Stimulated activated CD4-positive, alpha-beta T cell treated with anti-CD3 and anti-CD28 coated beads, Interleukin-15, amount 100 ng/mL, for 1 hour (primary cell): ENCODE results near the gene TTC7B.
"Not testable (repeated sequence)": the region's sequence is repeated elsewhere in the genome, so short reads cannot be mapped to it uniquely, and the experiment has no call there.

Source experiments
- DNase-seq, 2 donors: peaks; one replicate each; pipeline ENCODE4 v3.0.0-alpha.2; 2020; ENCODE audit warnings: low read depth in 1 of 2, low spot score in 1 of 2

Gene TTC7B

DNA sequence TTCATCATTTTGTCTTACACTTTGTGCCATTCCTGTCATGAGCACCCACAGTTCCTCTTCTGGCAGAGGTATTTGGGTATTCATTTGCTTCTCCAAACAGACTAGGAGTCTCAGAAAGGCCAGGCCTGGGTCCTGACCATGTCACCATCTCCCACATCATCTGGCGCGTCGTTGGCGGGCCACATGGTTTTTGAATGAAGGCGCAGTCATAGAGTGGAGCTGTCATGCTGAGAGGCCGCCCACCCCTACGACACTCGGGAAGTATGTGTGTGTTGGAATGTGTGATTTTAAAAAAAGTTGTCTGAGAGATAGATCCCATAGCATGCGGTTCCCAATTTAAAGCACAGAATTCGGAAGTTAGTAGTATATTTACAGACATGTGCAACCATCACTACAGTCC is 15.6 kb upstream of the TTC7B start:
- DNase-seq, result no peak

DNA sequence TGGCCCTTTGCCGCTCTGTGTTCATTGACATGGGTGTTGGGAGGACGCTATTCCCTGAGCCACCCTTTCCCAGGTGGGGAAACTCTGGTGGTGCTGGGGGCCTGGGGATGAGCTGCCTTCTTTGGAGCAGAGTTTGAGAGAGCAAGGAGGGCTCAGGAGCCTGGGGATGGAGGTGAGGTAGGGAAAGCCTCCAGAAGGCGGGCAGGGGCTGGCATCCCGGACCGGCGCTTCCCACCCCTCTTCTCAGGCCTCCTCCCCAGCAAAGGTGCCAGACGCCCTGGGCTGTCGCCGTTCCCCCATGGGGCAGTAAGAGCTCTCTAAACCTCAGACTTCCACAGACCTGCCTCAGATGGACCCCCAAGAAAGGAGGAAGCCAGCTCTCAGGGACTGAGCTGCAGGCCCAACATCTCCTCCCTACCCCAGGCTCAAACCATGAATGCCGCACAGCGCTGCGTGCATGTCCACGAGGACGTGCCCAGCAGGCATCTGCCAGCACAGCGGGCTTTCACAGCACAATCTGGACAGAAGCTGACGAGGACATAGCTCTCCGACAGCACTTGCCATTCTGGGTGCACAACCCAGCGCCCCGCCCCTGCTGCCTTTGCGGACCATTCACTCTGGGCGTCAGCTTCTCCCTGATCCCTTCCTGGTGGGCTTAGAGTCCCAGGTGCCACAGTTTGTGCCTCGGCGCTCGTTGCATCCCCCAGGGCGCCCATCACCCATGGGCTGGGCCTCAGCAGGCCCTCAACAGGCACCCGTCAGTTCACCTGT is 14.9 kb upstream of the TTC7B start:
- DNase-seq, result no peak

- DNase-seq, result no peak
Observed at GRCh38 chr14:90829677-90830076, 13.4 kb upstream of the TTC7B start.

GRCh38 chr14:90828642-90829487 is 12.6 kb upstream of the TTC7B start:
- no peak for DNase-seq

- peak; percentile 81 to 90 for DNase-seq
Observed at GRCh38 chr14:90827919-90828610, 11.8 kb upstream of the TTC7B start.

GRCh38 chr14:90823542-90823941 is 7.3 kb upstream of the TTC7B start:
- DNase-seq, result not testable (repeated sequence)

DNA sequence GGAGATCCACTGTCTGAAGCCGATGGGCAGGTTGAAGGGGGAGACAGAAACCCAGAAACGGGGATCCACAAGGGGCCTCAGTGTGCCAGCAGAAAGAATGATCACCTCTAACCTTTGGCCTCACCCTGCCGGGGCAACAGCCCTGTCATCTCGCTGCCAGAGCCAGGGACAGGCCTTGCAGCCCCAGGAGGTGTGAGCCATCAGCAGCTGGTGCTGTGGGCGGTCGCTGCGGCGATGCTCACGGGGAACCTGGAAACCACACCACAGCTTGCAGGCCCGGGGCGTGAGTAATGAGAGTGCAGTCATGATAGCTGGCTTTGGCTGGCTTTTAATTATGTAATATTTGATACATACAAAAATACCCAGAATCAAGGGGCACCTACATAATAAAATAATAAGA is 4.7 kb upstream of the TTC7B start:
- DNase-seq, result peak; percentile 39 to 59

GRCh38 chr14:90819734-90820393 is 3.6 kb upstream of the TTC7B start:
- DNase-seq, result no peak

GRCh38 chr14:90818715-90819114 is 2.5 kb upstream of the TTC7B start:
- no peak for DNase-seq

DNA sequence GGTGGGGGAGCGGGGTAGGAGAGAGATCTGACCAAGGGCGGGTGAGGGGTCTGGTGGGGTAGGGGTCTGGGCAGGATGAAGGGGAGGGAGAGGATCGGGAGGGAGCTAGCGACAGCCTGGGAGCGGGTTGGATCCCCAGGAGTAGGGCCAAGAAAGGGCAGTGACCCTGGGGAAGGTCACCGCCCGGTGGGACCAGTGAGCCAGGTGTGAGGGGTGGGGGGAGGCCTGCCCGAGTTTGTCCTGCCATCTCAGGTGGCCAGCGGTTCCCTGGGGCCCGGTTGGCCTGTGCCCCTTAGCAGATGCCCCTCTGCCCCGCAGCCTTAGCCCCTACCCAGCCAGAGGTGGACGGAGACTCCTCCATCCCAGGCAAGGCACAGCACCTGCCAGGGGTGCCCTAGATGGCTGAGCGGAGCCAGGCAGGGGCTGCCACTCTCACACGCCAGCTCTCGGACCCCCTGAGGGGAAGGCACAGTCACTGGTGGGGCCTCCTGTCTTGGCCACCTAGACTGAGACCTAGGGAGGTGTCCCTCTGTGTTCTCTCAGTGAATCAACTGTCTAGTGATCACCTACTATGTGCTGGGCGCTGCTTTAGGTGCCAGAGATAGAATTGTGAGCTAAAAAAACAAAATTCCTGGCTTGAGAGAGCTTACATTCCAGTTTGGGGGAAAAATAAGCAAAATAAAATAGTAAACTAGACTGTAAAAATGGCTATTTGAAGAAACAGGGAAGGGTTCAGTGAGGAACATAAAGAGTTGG is 629 bp upstream of the TTC7B start:
- DNase-seq, result no peak

GRCh38 chr14:90815572-90815821 is 733 bp downstream of the TTC7B start:
- DNase-seq, result no peak

DNA sequence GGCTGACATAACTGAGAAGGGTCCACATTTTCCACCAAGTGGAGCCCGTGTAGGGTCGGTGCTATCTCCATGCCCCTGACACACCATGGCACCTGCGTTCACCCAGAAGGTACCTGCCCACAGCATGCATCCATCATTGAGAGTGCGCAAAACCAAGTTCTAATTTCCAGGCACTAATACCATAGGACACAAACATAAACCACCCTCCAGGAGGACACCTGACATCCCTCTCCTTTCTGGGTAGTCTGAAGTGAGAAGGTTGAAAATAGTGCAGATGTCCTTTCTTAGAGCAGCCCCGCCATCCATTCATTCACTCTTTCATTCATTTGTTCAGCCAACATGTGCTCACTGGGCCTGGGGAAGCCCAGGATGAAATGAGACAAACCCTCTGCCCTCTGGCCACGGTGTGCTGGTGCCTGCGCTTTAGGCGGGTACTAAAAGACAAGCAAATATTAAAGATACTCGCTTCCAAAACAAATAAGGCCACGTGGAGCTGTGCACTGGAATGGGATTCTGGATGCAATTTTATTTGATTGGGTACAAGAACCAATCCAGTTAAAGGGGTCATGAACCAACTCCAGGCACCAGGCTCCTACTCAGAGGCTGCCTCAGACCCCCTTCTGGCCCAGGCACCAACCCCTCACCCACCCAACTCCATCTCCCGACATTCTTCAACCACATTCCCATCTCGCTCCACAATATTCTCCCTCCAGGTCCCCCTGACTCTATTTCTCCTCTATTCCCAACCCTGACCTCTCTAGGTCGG is 1.2 kb downstream of the TTC7B start:
- DNase-seq, result no peak

DNA sequence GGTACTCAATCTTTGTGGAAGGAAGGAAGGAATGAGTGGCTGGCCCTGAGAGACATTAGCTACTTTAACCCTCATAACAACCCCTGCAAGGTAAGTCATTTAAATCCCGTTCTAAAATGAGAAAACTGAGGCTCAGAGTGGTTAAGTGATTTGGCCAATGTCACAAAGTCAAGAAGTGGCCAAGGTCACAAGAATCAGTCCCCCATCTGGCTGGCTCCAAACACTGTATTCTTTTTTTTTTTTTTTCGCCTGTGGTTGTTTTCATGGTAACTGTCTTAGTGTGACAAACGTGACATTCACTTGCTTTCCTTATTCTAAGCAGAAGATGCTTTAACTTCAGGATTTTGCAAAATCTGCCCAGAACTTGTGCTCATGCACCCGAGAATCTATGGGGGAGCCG is 2.8 kb downstream of the TTC7B start:
- DNase-seq, result no peak

GRCh38 chr14:90812109-90812508 is 4.1 kb downstream of the TTC7B start:
- no peak for DNase-seq

- no peak for DNase-seq
Observed at GRCh38 chr14:90811641-90812040, 4.6 kb downstream of the TTC7B start.

DNA sequence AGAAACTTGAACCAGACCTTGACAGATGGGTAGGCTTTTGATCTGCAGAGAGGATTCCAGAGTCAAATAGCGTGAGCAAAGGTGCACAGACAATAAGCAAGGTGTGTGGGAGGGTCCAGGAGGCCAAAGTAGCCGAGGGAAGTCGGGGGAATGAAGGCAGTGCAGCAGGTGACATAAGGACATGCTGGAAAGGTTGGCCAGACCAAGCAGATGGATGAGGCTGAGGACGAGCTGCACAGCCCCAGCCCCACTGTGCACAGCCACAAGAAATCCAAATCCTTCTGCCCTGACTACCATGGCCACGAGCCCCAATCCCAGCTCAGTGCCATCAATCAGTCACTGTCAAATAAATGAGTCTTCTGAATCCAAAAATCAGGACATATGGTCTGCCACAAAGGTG is 5.4 kb downstream of the TTC7B start:
- DNase-seq, result no peak

DNA sequence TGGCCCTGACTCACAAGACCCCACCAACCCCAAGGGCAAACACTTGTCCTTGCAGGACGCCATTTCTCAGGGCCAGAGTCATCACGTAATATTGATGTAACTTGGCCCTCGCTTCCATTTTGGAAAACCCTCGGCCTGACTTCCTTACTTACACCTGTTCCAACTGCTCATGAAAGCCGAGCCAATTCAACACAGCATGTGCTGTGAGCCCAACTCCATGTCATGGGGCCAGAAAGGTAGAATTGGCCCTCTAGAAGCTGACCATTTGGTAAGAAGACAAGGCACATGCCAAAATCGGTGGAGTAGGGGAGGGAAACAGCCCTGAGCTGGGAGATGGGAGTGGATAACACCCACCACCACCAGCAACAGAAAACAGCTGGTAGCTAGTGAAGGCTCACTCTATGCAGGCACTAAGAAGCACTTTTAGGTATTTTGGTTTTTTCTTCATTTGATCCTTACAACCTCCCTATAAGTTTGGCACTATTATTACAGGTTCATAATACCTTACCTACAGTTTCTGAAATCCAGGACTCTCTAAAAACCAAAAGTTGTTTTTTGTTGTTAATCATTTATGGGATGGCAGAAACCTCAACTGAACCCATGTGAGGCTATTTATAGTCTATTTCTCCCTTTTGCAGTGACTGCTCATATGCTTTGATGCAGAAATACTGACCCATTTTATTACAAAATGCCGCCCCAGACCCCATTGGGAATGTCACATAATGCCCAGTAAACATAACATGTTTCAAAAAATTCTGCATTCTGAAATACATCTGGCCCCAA is 6.5 kb downstream of the TTC7B start:
- no peak for DNase-seq

DNA sequence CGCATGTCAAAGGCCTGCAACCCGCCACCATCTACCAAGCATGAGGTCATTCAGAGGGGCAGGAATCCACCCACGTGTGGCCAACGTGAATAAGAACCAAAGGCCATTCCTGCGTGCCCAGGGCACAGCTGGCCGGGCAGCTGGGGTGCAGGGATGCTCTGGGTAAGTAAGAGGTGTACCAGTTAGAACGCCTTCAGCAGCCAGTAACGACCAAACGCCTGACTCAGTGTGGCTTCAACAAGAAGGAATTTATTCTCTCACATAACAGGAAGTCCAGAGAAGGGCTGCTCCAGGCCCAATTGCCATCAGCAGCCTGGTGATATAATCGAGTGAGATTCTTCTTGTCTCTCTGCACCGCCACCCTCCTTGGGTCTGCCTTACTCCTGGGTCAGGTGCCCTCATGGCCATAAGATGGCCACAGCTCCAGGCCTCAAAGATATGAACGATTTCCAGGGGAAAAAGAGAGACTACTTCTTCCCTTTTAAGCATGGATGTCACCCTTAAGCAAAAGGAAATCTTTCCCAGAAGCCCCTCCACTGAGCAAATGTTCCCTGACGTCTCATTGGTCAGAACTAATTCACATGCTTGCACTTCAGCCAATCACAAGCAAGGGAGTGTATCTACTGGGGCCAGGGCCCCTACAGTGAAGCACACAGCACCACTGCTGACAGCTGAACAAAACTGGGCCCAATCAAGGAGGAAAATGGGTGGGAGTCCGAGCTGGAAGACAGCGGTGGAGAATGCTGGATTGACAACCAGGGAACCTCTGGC is 7.3 kb downstream of the TTC7B start:
- no peak for DNase-seq

- DNase-seq, result no peak
Observed at GRCh38 chr14:90807060-90807459, 9.2 kb downstream of the TTC7B start.
